Activated B cell treated with CpG ODN at 0.5 μM for 24 hours (primary cell): ENCODE data around the gene USP14. TPM values are rescaled to one million over a fixed set of nuclear protein-coding genes. Genes with fewer than 3 reads are reported as not detected.

Experiments used
- ATAC-seq: fragments of 200-7000 bp; cut with Tn5 transposase; one replicate; pipeline ENCODE4 v1.10.0; 2021; ENCODE audit warnings: low read depth, mild to moderate bottlenecking, moderate library complexity
- CTCF ChIA-PET: fragments of 350-600 bp; sonication (Branson Sonifier 250); formaldehyde crosslinking; loops from one replicate; lab custom pipeline; 2021; ENCODE audit warnings: antibody characterized with exemption; lab: Charles Lee
- POLR2A ChIA-PET: fragments of 350-600 bp; sonication (Branson Sonifier 250); formaldehyde crosslinking; loops from one replicate; lab custom pipeline; 2021; ENCODE audit warnings: antibody characterized with exemption; lab: Charles Lee
- DNase-seq: peaks from one replicate; pipeline ENCODE4 v3.0.0; 2022
- H3K27ac Mint-ChIP-seq: one replicate; pipeline ENCODE4 v1.8.0; 2020; ENCODE audit warnings: mixed read lengths
- H3K27me3 Mint-ChIP-seq: one replicate; pipeline ENCODE4 v1.8.0; 2021; ENCODE audit warnings: mixed read lengths
- H3K36me3 Mint-ChIP-seq: one replicate; pipeline ENCODE4 v1.8.0; 2021; ENCODE audit warnings: low read depth, mixed read lengths
- H3K4me1 Mint-ChIP-seq: one replicate; pipeline ENCODE4 v1.8.0; 2021; ENCODE audit warnings: mixed read lengths
- H3K4me3 Mint-ChIP-seq: one replicate; pipeline ENCODE4 v1.8.0; 2020; ENCODE audit warnings: mild to moderate bottlenecking, mixed read lengths
- H3K9me3 Mint-ChIP-seq: one replicate; pipeline ENCODE4 v1.8.0; 2020; ENCODE audit warnings: mixed read lengths
- CTCF ChIP-seq: fragments of 200-600 bp; IDR thresholded peaks from one replicate; pipeline ENCODE4 v1.8.0; 2022; ENCODE audit warnings: antibody characterized with exemption, mild to moderate bottlenecking
- intact Hi-C: fragments of 100-400 bp; cut with micrococcal nuclease; formaldehyde crosslinking; loops from one replicate; pipeline ENCODE4 v1.15.1; 2024
- total RNA-seq: library from RNA; stranded (reverse); gene quantifications from 2 replicates; pipeline ENCODE4 v1.2.3, GENCODE V29; 2022

Gene USP14
- total RNA-seq, 1 donor from 2014 or later: 53.1 TPM

GRCh38 chr18:148841-149240, 9.5 kb upstream of the USP14 start:
- Mint-ChIP-seq H3K4me3 (no peak overlapping the region), H3K27ac (no peak overlapping the region), H3K9me3 (no peaks in the 10 kb centered on the region), H3K27me3 (peaks cover 15% of the 10 kb centered on the region), H3K4me1 (no peaks in the 10 kb centered on the region), H3K36me3 (no peaks in the 10 kb centered on the region)
- intact Hi-C loops: no loop called here
- ATAC-seq (no peak), DNase-seq (no peak)
- POLR2A ChIA-PET: no interaction called here
- CTCF ChIA-PET: no interaction called here
- no peak for TF ChIP-seq CTCF

- Mint-ChIP-seq H3K36me3 (peaks cover 4% of the 10 kb centered on the region), H3K27me3 (peaks cover 11% of the 10 kb centered on the region), H3K9me3 (no peaks in the 10 kb centered on the region), H3K4me3 (no peak overlapping the region), H3K27ac (no peak overlapping the region), H3K4me1 (peaks cover 5% of the 10 kb centered on the region)
- ChIA-PET POLR2A (no interaction called here), CTCF (no interaction called here)
- TF ChIP-seq CTCF: no peak
- intact Hi-C loops: no loop called here
- ATAC-seq: no peak
- no peak for DNase-seq
Observed at GRCh38 chr18:154151-154550, 4.2 kb upstream of the USP14 start.

- H3K4me1 Mint-ChIP-seq: peaks cover 19% of the 10 kb centered on the region
- intact Hi-C loops: loop anchor here (5.0 kb wide), 1 partner anchor 43 kb away; no protein-coding TSS in a partner anchor
- peaks cover 5% of the 10 kb centered on the region for H3K27me3 Mint-ChIP-seq
Observed at GRCh38 chr18:155688-156087, 2.7 kb upstream of the USP14 start.

GRCh38 chr18:156514-157230, 1.7 kb upstream of the USP14 start:
- peaks cover 25% of the 10 kb centered on the region for H3K4me1 Mint-ChIP-seq
- H3K36me3 Mint-ChIP-seq: peaks cover 8% of the 10 kb centered on the region
- peak overlapping the region; percentile 24 for H3K4me3 Mint-ChIP-seq

More at GRCh38 chr18:155688-156087, 2.7 kb upstream of the USP14 start:
- ATAC-seq: no peak
- POLR2A ChIA-PET: no interaction called here
- no peak for DNase-seq
- Mint-ChIP-seq H3K36me3 (peaks cover 4% of the 10 kb centered on the region), H3K9me3 (no peaks in the 10 kb centered on the region), H3K4me3 (no peak overlapping the region), H3K27ac (no peak overlapping the region)
- no peak for TF ChIP-seq CTCF
- CTCF ChIA-PET: no interaction called here

More at GRCh38 chr18:156514-157230, 1.7 kb upstream of the USP14 start:
- intact Hi-C loops: loop anchor here (5.0 kb wide), 1 partner anchor 44 kb away; no protein-coding TSS in a partner anchor
- CTCF ChIA-PET: no interaction called here
- DNase-seq (no peak), ATAC-seq (no peak)
- H3K27me3 Mint-ChIP-seq: peaks cover 2% of the 10 kb centered on the region
- H3K9me3 Mint-ChIP-seq: no peaks in the 10 kb centered on the region
- TF ChIP-seq CTCF: no peak
- H3K27ac Mint-ChIP-seq: no peak overlapping the region
- POLR2A ChIA-PET: interaction anchor here (0.6 to 4.2 kb wide), 2 partner anchors 111 to 112 kb away, joined by 3 to 48 read pairs; partner anchors contain the start of gene THOC1
